H1 (cell line): ENCODE data around the gene SYTL2. TPM values are rescaled to one million over a fixed set of nuclear protein-coding genes. Genes with fewer than 3 reads are reported as not detected.
A peak's percentile ranks its signal among the peaks of the same experiment; 100 is the strongest.

ENCODE experiments used
- CTCF ChIA-PET: fragments of 300-600 bp; sonication (Branson Sonifier 250); formaldehyde crosslinking; loops from one replicate; lab custom pipeline; 2021; ENCODE audit not compliant: partially characterized antibody; lab: Charles Lee
- POLR2A ChIA-PET: fragments of 300-600 bp; sonication (Branson Sonifier 250); formaldehyde crosslinking; loops from one replicate; lab custom pipeline; 2021; ENCODE audit warnings: inconsistent platforms; ENCODE audit not compliant: partially characterized antibody; lab: Charles Lee
- DNase-seq, 2 experiments: peaks; one replicate each; pipeline versions ENCODE4 v3.0.0 to v3.0.0-alpha.2; 2010 to 2022; ENCODE audit warnings: low spot score in 2 of 2, low read depth in 1 of 2, mixed read lengths in 1 of 2
- FAIRE-seq: peaks from 2 replicates; lab custom pipeline; 2011; peaks lifted over from hg19 to GRCh38; lab: Jason Lieb, UNC
- H2AFZ ChIP-seq: 2 replicates; pipeline ENCODE4 v1.8.1; 2012; ENCODE audit warnings: low read length, inconsistent platforms
- H2AK5ac ChIP-seq: 2 replicates; pipeline ENCODE4 v1.6.1; 2013; ENCODE audit warnings: low read depth, low read length
- H2BK120ac ChIP-seq: replicated peaks from 2 replicates; pipeline ENCODE3; 2013; ENCODE audit warnings: low read depth, low read length, inconsistent platforms
- H2BK12ac ChIP-seq: 2 replicates; pipeline ENCODE4 v1.6.1; 2013; ENCODE audit warnings: low read depth, low read length
- H2BK15ac ChIP-seq: 2 replicates; pipeline ENCODE4 v1.6.1; 2013; ENCODE audit warnings: low read length
- H2BK20ac ChIP-seq: 2 replicates; pipeline ENCODE4 v1.6.1; 2013; ENCODE audit warnings: low read length
- H2BK5ac ChIP-seq: 2 replicates; pipeline ENCODE4 v1.6.1; 2013; ENCODE audit warnings: low read depth, low read length
- H3K14ac ChIP-seq: 2 replicates; pipeline ENCODE4 v1.6.1; 2013; ENCODE audit warnings: inconsistent platforms; ENCODE audit not compliant: insufficient read length
- H3K18ac ChIP-seq: 2 replicates; pipeline ENCODE4 v1.6.1; 2013; ENCODE audit warnings: low read length; ENCODE audit errors: extremely low read depth
- H3K23ac ChIP-seq: 2 replicates; pipeline ENCODE4 v1.6.1; 2013; ENCODE audit warnings: inconsistent platforms; ENCODE audit not compliant: insufficient read length
- H3K23me2 ChIP-seq: 2 replicates; pipeline ENCODE4 v1.6.1; 2013; ENCODE audit warnings: low read depth, low read length
- H3K27ac ChIP-seq: 2 replicates; pipeline ENCODE4 v1.6.1; 2011; ENCODE audit warnings: low read depth, low read length, inconsistent platforms
- H3K27me3 ChIP-seq, 4 experiments: replicated peaks in 1 of 4; 1 replicate in 1 of 4; 2 replicates in 3 of 4; pipeline versions ENCODE4 v1.6.1 to v1.8.1; 2011 to 2013; ENCODE audit warnings: low read length in 3 of 4, mild to moderate bottlenecking in 3 of 4, inconsistent platforms in 2 of 4, mixed read lengths in 2 of 4, moderate library complexity in 1 of 4; ENCODE audit not compliant: control insufficient read depth in 3 of 4, insufficient read depth in 3 of 4; ENCODE audit errors: extremely low read depth in 1 of 4
- H3K36me3 ChIP-seq, 4 experiments: 2 replicates each; pipeline versions ENCODE4 v1.6.1 to v1.8.1; 2011 to 2013; ENCODE audit warnings: mild to moderate bottlenecking in 4 of 4, low read length in 3 of 4, moderate library complexity in 2 of 4, control low read depth in 1 of 4, inconsistent platforms in 1 of 4; ENCODE audit not compliant: insufficient read depth in 4 of 4, control insufficient read depth in 2 of 4
- H3K4ac ChIP-seq: replicated peaks from 2 replicates; pipeline ENCODE3; 2013; ENCODE audit warnings: low read length, low read depth, mixed read lengths, inconsistent platforms; ENCODE audit not compliant: insufficient read length
- H3K4me1 ChIP-seq, 4 experiments: replicated peaks in 1 of 4; 1 replicate in 1 of 4; 2 replicates in 3 of 4; pipeline versions ENCODE4 v1.6.1 to v1.8.1; 2011 to 2013; ENCODE audit warnings: low read length in 3 of 4, inconsistent platforms in 2 of 4, mixed read lengths in 1 of 4; ENCODE audit not compliant: insufficient read depth in 4 of 4, control insufficient read depth in 3 of 4
- H3K4me2 ChIP-seq, 2 experiments: 2 replicates each; pipeline versions ENCODE4 v1.6.1 to v1.8.1; 2011 to 2013; ENCODE audit warnings: low read depth in 2 of 2, low read length in 2 of 2, control low read depth in 1 of 2, inconsistent platforms in 1 of 2, mild to moderate bottlenecking in 1 of 2; ENCODE audit not compliant: insufficient read depth in 1 of 2
- H3K4me3 ChIP-seq, 4 experiments: fragments of 200-600, 300-600 bp in 1 of 4; sonication (generic), shearing (Covaris generic), sonication (Bioruptor Twin) in 1 of 4; 2 replicates each; pipeline versions ENCODE4 v1.5.1 to v1.8.1; 2011 to 2016; ENCODE audit warnings: low read length in 4 of 4, low read depth in 3 of 4, control low read depth in 2 of 4, inconsistent platforms in 2 of 4, mild to moderate bottlenecking in 2 of 4, mixed read lengths in 1 of 4, moderate library complexity in 1 of 4; ENCODE audit not compliant: insufficient read depth in 2 of 4; ENCODE audit errors: extremely low read depth in 1 of 4
- H3K56ac ChIP-seq: replicated peaks from 2 replicates; pipeline ENCODE3; 2013; ENCODE audit warnings: low read depth, mild to moderate bottlenecking, mixed read lengths, low read length, inconsistent platforms; ENCODE audit not compliant: insufficient read length
- H3K79me1 ChIP-seq: 2 replicates; pipeline ENCODE4 v1.6.1; 2013; ENCODE audit warnings: low read depth, low read length, control low read depth
- H3K79me2 ChIP-seq, 2 experiments: 2 replicates each; pipeline versions ENCODE4 v1.6.1 to v1.8.1; 2012 to 2013; ENCODE audit warnings: low read length in 2 of 2, mild to moderate bottlenecking in 2 of 2, inconsistent platforms in 1 of 2; ENCODE audit not compliant: insufficient read depth in 2 of 2, control insufficient read depth in 1 of 2
- H3K9ac ChIP-seq, 4 experiments: replicated peaks in 1 of 4; 1 replicate in 1 of 4; 2 replicates in 3 of 4; pipeline versions ENCODE4 v1.6.1 to v1.8.1; 2011 to 2013; ENCODE audit warnings: low read depth in 3 of 4, low read length in 3 of 4, control low read depth in 2 of 4, mild to moderate bottlenecking in 2 of 4, moderate library complexity in 2 of 4, inconsistent platforms in 1 of 4; ENCODE audit errors: extremely low read depth in 1 of 4
- H3K9me3 ChIP-seq, 2 experiments: 2 replicates each; pipeline versions ENCODE4 v1.6.1 to v1.8.1; 2012 to 2013; ENCODE audit warnings: mild to moderate bottlenecking in 2 of 2, moderate library complexity in 2 of 2, control low read depth in 1 of 2, inconsistent platforms in 1 of 2, low read depth in 1 of 2, low read length in 1 of 2, mixed read lengths in 1 of 2; ENCODE audit not compliant: insufficient read depth in 2 of 2
- H4K20me1 ChIP-seq, 2 experiments: replicated peaks in 1 of 2; 2 replicates each; pipeline versions ENCODE3 to v1.8.1; 2011 to 2013; ENCODE audit warnings: inconsistent platforms in 2 of 2, low read length in 2 of 2, mild to moderate bottlenecking in 1 of 2; ENCODE audit not compliant: insufficient read depth in 2 of 2, control insufficient read depth in 1 of 2
- H4K5ac ChIP-seq: 2 replicates; pipeline ENCODE4 v1.6.1; 2013; ENCODE audit warnings: low read length, low read depth, mixed read lengths, inconsistent platforms; ENCODE audit not compliant: insufficient read length
- H4K8ac ChIP-seq: 2 replicates; pipeline ENCODE4 v1.8.0; 2013; ENCODE audit warnings: mild to moderate bottlenecking, moderate library complexity, low read length, inconsistent platforms; ENCODE audit not compliant: insufficient read depth; ENCODE audit errors: extremely low read depth
- H4K91ac ChIP-seq: replicated peaks from 2 replicates; pipeline ENCODE3; 2013; ENCODE audit warnings: low read length, mixed read lengths, inconsistent platforms; ENCODE audit not compliant: insufficient read length
- CBX5 ChIP-seq: fragments of 300-800, 300-1000 bp; sonication (generic); IDR thresholded peaks from 2 replicates; pipeline ENCODE4 v1.7.1; 2016; ENCODE audit warnings: antibody characterized with exemption, low read length, low read depth
- CHD1 ChIP-seq: IDR thresholded peaks from 2 replicates; pipeline ENCODE4 v1.6.1; 2012; ENCODE audit warnings: low read depth, low read length, improper control_type of control experiment
- FOSL1 ChIP-seq: IDR thresholded peaks from 2 replicates; pipeline ENCODE4 v1.6.1; 2011; ENCODE audit warnings: mild to moderate bottlenecking, low read depth, low read length, moderate library complexity; ENCODE audit not compliant: insufficient read depth
- JUND ChIP-seq: IDR thresholded peaks from 2 replicates; pipeline ENCODE4 v1.6.1; 2011; ENCODE audit warnings: mild to moderate bottlenecking, improper control_type of control experiment, low read length
- SAP30 ChIP-seq: fragments of 300-600 bp; sonication (generic); IDR thresholded peaks from 2 replicates; pipeline ENCODE4 v1.7.1; 2012; ENCODE audit warnings: low read length, moderate library complexity, mild to moderate bottlenecking, inconsistent platforms; ENCODE audit not compliant: insufficient read depth, insufficient replicate concordance
- SIX5 ChIP-seq: IDR thresholded peaks from 2 replicates; pipeline ENCODE4 v1.6.1; 2011; ENCODE audit warnings: mild to moderate bottlenecking, low read depth, low read length
- SUZ12 ChIP-seq: fragments of 200-600 bp; sonication (generic); IDR thresholded peaks from 2 replicates; pipeline ENCODE4 v1.6.1; 2012; ENCODE audit warnings: mild to moderate bottlenecking, inconsistent platforms, low read length, moderate library complexity, mixed read lengths
- TBP ChIP-seq: IDR thresholded peaks from 2 replicates; pipeline ENCODE4 v1.6.1; 2011; ENCODE audit warnings: low read depth, low read length, improper control_type of control experiment
- WGBS, 2 experiments: shearing (Covaris generic) in 1 of 2; methylation state at CpG; one replicate each; pipeline versions ENCODE4 v1.1.6 to v1.1.7; 2013 to 2015; ENCODE audit warnings: low lambda C conversion rate in 2 of 2, mixed read lengths in 2 of 2, inconsistent platforms in 1 of 2, low coverage in 1 of 2, missing lambda C conversion rate in 1 of 2; ENCODE audit not compliant: insufficient replicate concordance in 2 of 2, insufficient coverage in 1 of 2, insufficient read length in 1 of 2; ENCODE audit errors: extremely low coverage in 1 of 2, missing lambda C conversion rate in 1 of 2; 5-methylcytosine and 5-hydroxymethylcytosine counted together
- polyA plus RNA-seq, 7 experiments: library from polyadenylated mRNA; depleted of rRNA in 3 of 7; stranded (reverse) in 5 of 7; unstranded in 2 of 7; fragments of >200 nt in 5 of 7; fragments of 200-250 nt in 2 of 7; gene quantifications; 1 replicate in 5 of 7; 2 replicates in 1 of 7; 4 replicates in 1 of 7; pipeline versions ENCODE4 v1.2.1 to v1.2.3, GENCODE V29; 2011 to 2013; ENCODE audit warnings: missing spikeins in 2 of 7, mixed read lengths in 2 of 7
- total RNA-seq: library from RNA; stranded (reverse); fragmentation: NEBNext Ultra II Directional; extraction: Animal tissue kit (Norgen Biotek cat#: 25700); gene quantifications from 2 replicates; pipeline ENCODE4 v1.2.1, GENCODE V29; 2021
- TF ChIP-seq, protein P1 (sequence below): IDR thresholded peaks from 2 replicates; pipeline ENCODE4 v1.6.1; 2012; ENCODE audit warnings: inconsistent platforms
- TF ChIP-seq, protein P2 (sequence below): IDR thresholded peaks from 2 replicates; pipeline ENCODE4 v1.6.1; 2011; ENCODE audit warnings: low read length, improper control_type of control experiment

The SYTL2 gene
- total and polyA plus RNA-seq, 2 of the 8 experiments (the other 6 are each of a cell fraction or from before 2014, with no cell fraction given) = 1.3 to 9.1 TPM

DNA sequence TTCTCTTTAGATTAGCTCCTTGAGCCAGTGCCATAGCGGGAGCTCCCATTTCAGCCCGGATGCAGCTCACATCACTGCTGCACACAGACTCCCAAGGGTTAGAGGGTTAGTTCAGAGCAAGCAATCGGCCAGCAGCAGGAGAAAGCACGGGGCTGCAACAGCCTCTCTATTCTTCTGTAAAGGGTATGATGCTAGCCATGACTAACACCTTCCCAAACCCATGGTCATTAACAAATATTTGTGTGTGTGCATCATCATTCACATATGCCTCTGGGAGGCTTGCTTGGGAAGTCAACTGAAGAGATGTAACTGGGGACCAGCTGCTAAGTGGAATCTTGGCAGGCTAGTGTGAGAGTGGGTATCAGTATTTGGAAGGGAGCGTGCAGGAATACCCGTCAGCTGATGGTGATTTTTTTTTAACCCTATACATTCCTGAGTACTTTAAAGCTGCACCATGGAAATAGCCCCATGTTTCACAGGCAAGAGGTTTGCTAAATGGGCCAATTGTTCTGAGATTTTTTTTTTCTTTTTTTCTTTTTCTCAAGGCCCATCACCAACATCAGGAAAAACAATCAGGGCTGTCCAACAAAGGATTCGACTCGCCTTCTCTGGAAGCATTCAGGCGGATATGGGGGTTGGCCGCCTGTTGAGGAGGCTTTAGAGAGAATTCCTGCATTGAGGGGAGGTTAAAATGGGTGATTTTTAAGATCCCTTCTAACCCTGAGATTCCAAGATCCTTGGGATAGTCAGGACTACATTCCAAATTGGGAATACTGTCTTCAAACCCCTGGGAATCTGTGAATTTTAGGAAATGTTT lies 91.7 kb downstream of the SYTL2 start:
- H3K23me2 ChIP-seq = no peaks in the 10 kb centered on the region; the same call in 1 of the 2 replicates
- H3K18ac ChIP-seq = peak overlapping the region; percentile 73
- peak overlapping the region; percentile 40 to 45 for H3K4me2 ChIP-seq
- H3K23ac ChIP-seq = no peak overlapping the region
- peak overlapping the region; percentile 62; the same call in 1 of the 2 replicates for H2BK5ac ChIP-seq
- H3K79me1 ChIP-seq = no peaks in the 10 kb centered on the region
- POLR2A ChIA-PET = interaction anchor here (0.6 to 1.3 kb wide), 4 partner anchors 10 to 91 kb away, joined by 3 to 5 read pairs (median 4); partner anchors contain the start of gene CREBZF
- H3K27me3 ChIP-seq = no peaks in the 10 kb centered on the region
- peak overlapping the region in 1 of 4 experiments; percentile 11; a peak in 1 of 8 replicates for H3K4me3 ChIP-seq
- H4K20me1 ChIP-seq = no peaks in the 10 kb centered on the region
- H2BK120ac ChIP-seq = peak overlapping the region; percentile 24
- H2AK5ac ChIP-seq = no peak overlapping the region
- H3K9ac ChIP-seq = no peak overlapping the region
- H3K79me2 ChIP-seq = no peaks in the 10 kb centered on the region
- FAIRE-seq (peak; percentile 58), DNase-seq (peak; percentile 31 to 54)
- H2BK15ac ChIP-seq = no peak overlapping the region; the same call in 1 of the 2 replicates
- peak overlapping the region; percentile 64 for H4K8ac ChIP-seq
- peak overlapping the region; percentile 11 for H4K91ac ChIP-seq
- H2BK20ac ChIP-seq = peak overlapping the region; percentile 77; the same call in 1 of the 2 replicates
- H2BK12ac ChIP-seq = peak overlapping the region; percentile 86
- CTCF ChIA-PET = interaction anchor here (0.6 to 1.6 kb wide), 6 partner anchors 23 to 135 kb away, joined by 3 to 4 read pairs (median 3); no protein-coding TSS in a partner anchor
- no peak overlapping the region for H3K4ac ChIP-seq
- H3K14ac ChIP-seq = no peak overlapping the region
- peak overlapping the region; percentile 79 for H2AFZ ChIP-seq
- peak overlapping the region; percentile 39 for H4K5ac ChIP-seq
- H3K27ac ChIP-seq = peak overlapping the region; percentile 4; the same call in 1 of the 2 replicates
- H3K4me1 ChIP-seq = peaks cover 0 to 15% (median 6%) of the 10 kb centered on the region in 4 experiments; a peak in 6 of 7 replicates
- 37% methylated on average over 10 of the region's 10 CpGs; no CpG with 5 or more reads in 1 of the 2 experiments for WGBS, 2 experiments
- no peaks in the 10 kb centered on the region for H3K9me3 ChIP-seq
- no peaks in the 10 kb centered on the region for H3K36me3 ChIP-seq
- H3K56ac ChIP-seq = peak overlapping the region; percentile 3
- TF ChIP-seq, protein P1, sequence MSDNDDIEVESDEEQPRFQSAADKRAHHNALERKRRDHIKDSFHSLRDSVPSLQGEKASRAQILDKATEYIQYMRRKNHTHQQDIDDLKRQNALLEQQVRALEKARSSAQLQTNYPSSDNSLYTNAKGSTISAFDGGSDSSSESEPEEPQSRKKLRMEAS = no peak
- TF ChIP-seq SUZ12 (no peak), JUND (peak; percentile 23; the same call in 1 of the 2 replicates), TBP (0 out of 2 replicates have a peak, but pooled peaks have one; percentile 12), SAP30 (no peak), FOSL1 (no peak), CBX5 (no peak), SIX5 (no peak), CHD1 (no peak)
- TF ChIP-seq, protein P2, sequence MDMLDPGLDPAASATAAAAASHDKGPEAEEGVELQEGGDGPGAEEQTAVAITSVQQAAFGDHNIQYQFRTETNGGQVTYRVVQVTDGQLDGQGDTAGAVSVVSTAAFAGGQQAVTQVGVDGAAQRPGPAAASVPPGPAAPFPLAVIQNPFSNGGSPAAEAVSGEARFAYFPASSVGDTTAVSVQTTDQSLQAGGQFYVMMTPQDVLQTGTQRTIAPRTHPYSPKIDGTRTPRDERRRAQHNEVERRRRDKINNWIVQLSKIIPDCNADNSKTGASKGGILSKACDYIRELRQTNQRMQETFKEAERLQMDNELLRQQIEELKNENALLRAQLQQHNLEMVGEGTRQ = no peak
